ENCODE data around the gene ZNF383.

Gene ZNF383

DNA sequence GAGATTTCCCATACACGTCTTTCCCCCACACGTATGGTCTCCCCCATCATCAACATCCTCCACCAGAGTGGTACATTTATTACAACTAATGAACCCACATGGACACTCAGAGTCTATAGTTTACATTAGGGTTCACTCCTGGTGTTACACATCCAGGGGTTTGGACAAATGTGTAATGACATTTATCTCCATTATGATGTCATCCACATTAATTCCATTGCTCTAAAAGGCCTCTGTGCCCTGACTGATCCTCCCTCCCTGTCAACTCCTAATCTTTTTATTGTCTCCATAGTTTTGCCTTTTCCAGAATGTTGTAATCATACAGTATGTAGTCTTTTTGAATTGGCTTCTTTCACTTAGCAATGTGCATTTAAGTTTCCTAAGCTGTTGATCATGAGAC, 8.2 kb downstream of the ZNF383 start:
- TF ChIP-seq, protein P1, sequence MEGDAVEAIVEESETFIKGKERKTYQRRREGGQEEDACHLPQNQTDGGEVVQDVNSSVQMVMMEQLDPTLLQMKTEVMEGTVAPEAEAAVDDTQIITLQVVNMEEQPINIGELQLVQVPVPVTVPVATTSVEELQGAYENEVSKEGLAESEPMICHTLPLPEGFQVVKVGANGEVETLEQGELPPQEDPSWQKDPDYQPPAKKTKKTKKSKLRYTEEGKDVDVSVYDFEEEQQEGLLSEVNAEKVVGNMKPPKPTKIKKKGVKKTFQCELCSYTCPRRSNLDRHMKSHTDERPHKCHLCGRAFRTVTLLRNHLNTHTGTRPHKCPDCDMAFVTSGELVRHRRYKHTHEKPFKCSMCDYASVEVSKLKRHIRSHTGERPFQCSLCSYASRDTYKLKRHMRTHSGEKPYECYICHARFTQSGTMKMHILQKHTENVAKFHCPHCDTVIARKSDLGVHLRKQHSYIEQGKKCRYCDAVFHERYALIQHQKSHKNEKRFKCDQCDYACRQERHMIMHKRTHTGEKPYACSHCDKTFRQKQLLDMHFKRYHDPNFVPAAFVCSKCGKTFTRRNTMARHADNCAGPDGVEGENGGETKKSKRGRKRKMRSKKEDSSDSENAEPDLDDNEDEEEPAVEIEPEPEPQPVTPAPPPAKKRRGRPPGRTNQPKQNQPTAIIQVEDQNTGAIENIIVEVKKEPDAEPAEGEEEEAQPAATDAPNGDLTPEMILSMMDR (IDR thresholded peaks at IDR 0.05), result no peak

GRCh38 chr19:37227996-37228395, 10.0 kb downstream of the ZNF383 start:
- TF ChIP-seq, protein P1 (IDR thresholded peaks at IDR 0.05), result peak; percentile 81

GRCh38 chr19:37243206-37243632, 25.2 kb downstream of the ZNF383 start:
- TF ChIP-seq, protein P1 (IDR thresholded peaks at IDR 0.05), result no peak

- TF ChIP-seq, protein P1 (IDR thresholded peaks at IDR 0.05), result no peak
Observed at GRCh38 chr19:37251308-37252229, 33.6 kb downstream of the ZNF383 start.

Measured in LNCAP (cell line).